HG03520 (cell line): Measurements from ENCODE around the gene APMAP.
"Not testable (repeated sequence)": the region's sequence is repeated elsewhere in the genome, so short reads cannot be mapped to it uniquely, and the experiment has no call there.

Source experiments
- ATAC-seq: cut with Tn5 transposase; IDR thresholded peaks from one replicate; pipeline ENCODE4 v1.9.1; 2021; ENCODE audit warnings: mild to moderate bottlenecking, moderate library complexity; ENCODE audit not compliant: unreplicated experiment

The APMAP gene

GRCh38 chr20:24936526-24937407 is 55.8 kb downstream of the APMAP start:
- no peak for ATAC-seq

GRCh38 chr20:24935766-24936525 is 56.6 kb downstream of the APMAP start:
- ATAC-seq = no peak

DNA sequence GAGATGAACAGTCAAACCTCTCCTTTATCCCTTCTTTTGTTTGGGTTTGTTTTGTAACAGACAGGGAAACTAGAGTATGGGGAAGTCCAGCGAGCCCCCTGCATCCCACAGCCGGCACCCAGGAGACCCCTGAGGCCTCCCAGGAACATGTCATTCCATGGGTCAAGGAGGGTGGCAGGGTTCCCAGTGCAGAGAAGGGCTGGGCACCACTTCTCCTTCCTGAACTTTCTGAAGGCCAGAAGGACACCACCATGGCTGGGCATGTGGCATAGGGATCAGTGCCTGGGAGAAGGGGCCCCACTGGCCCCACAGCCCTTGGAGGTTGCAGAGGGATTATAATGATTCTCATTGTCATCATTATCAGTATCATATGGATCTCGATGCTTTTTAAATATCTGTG is 57.4 kb downstream of the APMAP start:
- ATAC-seq = no peak

DNA sequence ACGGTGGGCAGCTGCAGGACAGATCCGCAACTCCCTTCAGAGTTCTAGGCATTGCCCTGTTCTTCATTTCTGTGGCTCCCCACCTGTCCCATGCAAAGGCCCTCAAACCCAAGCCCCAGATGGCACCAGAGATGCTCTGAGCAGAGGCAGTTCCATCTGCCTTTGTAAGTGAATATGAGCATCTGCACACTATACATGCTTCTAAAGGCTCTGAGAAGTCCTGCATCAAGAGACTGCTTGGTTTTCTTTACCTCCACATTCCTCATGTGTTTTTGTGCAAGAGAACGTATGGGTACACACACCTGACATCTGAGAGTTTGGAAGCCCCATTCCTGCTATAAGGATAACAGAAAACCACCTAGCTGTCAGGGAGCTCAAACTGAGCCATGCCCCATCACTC is 57.8 kb downstream of the APMAP start:
- no peak for ATAC-seq

GRCh38 chr20:24934101-24934661 is 58.4 kb downstream of the APMAP start:
- no peak for ATAC-seq

GRCh38 chr20:24933266-24933908 is 59.2 kb downstream of the APMAP start:
- no peak for ATAC-seq

DNA sequence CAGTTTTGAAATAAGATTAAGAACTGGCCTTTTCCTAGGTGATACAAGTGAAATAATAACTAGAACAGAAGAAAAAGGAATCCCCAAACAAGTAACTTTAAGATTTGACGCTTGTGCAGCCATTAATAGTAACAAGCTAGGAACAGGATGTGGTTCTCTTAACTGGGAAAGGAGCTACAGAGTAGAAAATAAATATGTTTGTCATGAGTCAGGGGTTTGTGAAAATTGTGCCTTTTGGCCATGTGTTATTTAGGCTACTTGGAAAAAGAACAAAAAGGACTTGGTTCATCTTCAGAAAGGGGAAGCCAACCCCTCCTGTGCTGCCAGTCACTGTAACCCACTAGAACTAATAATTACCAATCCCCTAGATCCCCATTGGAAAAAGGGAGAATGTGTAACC is 60.7 kb downstream of the APMAP start:
- ATAC-seq = not testable (repeated sequence)

DNA sequence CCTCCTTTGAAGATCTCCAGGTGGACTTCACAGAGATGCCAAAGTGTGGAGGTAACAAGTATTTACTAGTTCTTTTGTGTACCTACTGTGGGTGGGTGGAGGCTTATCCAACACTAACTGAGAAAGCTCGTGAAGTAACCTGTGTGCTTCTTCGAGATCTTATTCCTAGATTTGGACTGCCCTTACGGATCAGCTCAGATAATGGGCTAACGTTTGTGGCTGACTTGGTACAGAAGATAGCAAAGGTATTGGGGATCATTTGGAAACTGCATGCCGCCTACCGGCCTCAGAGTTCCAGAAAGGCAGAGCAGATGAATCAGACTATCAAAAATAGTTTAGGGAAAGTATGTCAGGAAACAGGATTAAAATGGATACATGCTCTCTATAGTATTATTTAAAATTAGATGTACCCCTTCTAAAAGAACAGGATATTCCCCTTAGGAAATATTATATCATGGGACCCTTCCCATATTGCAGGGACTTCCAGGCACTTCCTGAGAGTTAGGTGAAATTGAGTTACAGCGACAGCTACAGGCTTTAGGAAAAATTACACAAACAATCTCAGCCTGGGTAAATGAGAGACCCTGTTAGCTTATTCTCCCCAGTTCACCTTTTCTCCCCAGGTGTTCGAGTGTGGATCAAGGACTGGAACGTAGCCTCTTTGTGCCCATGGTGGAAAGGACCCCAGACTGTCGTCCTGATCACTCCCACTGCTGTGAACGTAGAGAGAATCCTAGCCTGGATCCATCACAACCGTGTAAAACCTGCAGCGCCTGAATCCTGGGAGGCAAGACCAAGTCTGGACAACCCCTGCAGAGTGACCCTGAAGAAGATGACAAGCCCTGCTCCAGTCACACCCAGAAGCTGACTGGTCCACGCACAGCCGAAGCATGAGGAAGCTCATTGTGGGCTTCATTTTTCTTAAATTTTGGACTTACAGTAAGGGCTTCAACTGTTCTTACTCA is 61.5 kb downstream of the APMAP start:
- not testable (repeated sequence) for ATAC-seq

DNA sequence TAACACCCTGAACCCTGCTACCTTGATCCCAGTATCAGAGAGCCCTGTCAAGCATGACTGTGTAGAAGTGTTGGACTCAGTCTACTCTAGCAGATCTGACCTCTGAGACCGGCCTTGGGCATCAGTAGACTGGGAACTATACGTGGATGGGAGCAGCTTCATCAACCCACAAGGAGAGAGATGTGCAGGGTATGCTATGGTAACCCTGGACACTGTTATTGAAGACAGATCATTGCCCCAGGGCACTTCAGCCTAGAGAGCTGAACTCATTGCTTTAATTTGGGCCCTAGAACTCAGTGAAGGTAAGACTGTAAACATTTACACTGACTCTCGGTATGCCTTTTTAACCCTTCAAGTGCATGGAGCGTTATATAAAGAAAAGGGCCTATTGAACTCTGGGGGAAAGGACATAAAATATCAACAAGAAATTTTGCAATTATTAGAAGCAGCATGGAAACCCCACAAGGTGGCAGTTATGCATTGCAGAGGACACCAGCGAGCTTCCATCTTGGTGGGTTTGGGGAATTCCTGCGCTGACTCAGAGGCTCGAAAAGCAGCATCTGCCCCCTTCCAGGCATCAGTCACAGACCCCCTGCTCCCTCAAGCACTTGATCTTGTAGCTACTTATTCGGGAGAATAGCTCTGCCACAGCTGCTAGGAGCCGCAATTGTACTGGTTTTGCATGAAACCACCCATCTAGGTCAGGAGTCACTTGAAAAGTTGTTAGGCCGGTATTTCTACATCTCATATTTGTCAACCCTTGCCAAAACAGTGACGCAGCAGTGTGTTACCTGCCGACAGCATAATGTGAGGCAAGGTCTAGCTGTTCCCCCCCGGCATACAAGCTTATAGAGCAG is 62.5 kb downstream of the APMAP start:
- not testable (repeated sequence) for ATAC-seq

GRCh38 chr20:24929259-24929658 is 63.3 kb downstream of the APMAP start:
- ATAC-seq = not testable (repeated sequence)

- ATAC-seq = not testable (repeated sequence)
Observed at GRCh38 chr20:24920706-24921105, 71.8 kb downstream of the APMAP start.

DNA sequence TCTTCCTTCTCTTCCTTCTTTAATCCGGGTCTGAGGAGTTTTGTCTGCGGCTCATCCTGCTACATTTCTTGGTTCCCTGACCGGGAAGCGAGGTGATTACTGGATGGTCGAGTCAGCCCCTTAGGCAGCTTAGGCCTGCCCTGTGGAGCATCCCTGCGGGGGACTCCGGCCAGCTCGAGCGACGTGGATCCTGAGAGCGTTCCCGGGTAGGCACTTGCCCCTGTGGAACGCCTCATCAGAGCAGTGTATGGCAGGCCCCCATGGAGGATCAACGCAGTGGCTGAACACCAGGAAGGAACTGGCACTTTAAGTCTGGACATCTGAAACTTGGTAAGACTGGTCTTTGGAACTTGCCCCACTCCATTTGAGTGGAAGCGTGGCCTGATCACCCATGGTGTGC is 72.9 kb downstream of the APMAP start:
- not testable (repeated sequence) for ATAC-seq

DNA sequence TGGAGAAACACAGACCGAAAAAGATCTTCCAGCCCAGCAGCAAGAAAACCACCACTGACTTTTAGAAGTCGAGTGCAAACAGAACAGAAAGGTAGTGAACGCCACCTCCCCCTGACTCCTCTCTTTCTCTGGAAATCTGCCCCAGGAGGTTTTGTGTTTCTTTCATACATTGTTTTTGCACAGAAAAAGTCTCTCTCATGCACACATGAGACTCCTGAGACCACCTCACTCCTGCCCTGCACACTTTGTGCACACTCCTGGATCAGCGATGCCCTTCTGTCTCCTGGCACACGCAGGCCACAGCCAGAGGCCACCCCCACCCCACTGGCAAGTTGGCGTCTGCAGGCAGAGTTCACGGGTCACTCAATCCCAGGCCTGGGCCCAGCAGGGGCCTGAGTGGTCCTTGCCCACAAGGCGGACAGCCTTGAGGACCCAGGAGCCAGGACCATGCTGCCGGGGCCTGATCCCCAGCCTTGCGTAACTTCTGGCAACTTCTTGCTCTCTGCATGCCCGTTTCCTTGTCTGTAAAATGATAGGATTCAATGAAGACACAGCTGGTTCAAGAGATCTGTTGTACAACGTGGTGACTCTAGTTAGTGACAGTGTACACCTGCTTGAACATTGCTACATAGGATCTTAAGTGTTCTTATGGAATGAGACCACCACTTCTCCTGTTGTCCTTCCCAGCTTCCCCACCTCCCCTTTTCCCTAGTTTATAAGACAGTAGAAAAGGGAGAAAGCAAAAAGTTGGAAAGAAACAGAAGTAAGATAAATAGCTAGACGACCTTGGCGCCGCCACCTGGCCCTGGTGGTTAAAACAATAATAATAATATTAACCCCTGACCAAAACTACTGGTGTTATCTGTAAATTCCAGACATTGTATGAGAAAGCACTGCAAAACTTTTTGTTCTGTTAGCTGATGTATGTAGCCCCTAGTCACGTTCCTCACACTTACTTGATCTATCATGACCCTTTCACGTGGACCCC is 73.7 kb downstream of the APMAP start:
- ATAC-seq = no peak

GRCh38 chr20:24917797-24918578 is 74.6 kb downstream of the APMAP start:
- ATAC-seq = no peak

DNA sequence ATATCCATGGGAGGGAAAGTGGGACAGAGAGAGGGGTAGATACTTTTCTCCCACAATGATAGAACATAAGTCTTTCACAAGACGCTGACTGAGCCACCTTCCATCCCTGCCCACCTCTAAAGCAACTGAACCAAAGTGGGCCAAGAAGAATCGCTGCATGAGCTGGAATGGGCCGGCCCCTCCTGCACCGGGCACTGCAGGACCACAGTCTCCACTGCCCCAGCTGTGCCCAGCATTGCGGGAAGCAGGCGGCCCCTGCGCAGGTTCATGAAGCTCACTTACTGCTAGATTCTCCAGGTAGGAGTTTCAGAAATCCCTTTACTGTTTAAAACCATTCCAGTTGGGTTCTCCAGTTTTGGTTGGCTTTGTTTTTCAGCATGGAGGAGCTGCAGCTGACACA is 75.5 kb downstream of the APMAP start:
- no peak for ATAC-seq

GRCh38 chr20:24916412-24916811 is 76.1 kb downstream of the APMAP start:
- ATAC-seq = no peak

- no peak for ATAC-seq
Observed at GRCh38 chr20:24915892-24916291, 76.7 kb downstream of the APMAP start.
